ENCODE measurements around the gene LPAR2.

LPAR2 gene

DNA sequence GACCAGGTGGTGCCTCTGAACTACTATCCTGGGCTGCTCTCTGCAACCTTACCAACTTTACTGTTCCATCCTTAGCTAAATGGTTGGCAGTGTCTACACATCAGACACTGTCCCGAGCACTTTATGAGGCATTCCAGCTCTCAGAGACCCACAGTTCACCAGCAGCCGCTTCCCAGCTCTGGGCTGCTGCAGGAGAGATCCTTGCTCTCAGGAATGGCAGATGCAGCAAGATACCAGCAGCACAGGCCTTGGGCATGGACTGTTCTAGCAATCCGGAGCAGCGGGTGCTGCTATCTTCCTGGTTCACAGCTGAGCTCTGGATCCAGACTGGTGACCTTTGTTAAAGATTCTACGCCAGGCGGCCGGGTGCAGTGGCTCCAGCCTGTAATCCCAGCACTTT lies 3.3 kb upstream of the LPAR2 start:
- TF ChIP-seq, protein P1, sequence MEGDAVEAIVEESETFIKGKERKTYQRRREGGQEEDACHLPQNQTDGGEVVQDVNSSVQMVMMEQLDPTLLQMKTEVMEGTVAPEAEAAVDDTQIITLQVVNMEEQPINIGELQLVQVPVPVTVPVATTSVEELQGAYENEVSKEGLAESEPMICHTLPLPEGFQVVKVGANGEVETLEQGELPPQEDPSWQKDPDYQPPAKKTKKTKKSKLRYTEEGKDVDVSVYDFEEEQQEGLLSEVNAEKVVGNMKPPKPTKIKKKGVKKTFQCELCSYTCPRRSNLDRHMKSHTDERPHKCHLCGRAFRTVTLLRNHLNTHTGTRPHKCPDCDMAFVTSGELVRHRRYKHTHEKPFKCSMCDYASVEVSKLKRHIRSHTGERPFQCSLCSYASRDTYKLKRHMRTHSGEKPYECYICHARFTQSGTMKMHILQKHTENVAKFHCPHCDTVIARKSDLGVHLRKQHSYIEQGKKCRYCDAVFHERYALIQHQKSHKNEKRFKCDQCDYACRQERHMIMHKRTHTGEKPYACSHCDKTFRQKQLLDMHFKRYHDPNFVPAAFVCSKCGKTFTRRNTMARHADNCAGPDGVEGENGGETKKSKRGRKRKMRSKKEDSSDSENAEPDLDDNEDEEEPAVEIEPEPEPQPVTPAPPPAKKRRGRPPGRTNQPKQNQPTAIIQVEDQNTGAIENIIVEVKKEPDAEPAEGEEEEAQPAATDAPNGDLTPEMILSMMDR (IDR thresholded peaks at IDR 0.05), result no peak

DNA sequence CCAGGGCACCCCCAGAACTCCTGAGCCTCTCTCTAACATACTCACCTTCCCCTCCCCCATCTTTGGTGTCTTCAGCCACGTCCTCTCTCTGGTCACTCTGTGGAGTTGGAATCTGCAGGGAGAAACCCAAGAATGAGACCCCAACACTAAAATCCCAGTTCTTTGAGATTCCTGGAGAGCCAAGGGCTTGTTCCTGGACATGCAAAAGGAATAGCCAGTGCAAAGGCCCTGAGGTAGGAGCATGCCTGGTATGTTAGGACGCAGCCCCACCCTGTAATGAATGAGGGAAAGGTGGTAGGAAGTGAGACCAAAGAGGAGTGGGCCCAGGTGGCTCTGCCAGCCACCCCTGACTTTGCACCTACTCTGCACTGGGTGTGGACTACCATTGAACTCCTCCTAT lies 2.4 kb upstream of the LPAR2 start:
- TF ChIP-seq, protein P1 (IDR thresholded peaks at IDR 0.05), result no peak

DNA sequence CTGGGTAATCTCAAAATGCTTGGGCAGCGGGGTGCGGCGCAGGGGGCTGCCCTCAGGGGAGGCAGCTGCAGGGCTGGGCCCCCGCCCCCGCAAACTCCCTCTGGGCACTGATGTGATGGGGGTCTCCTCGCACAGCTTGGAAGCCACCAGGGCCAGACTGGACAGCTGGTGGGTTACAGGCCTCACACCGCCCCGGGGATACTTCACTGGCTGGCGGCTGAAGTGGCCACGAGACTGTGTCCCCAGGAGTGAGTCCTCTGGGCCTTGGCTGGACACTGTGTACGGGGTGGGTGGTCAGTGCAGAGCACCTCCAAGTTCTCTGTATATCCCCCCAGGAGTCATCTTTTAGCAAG lies 2.0 kb upstream of the LPAR2 start:
- TF ChIP-seq, protein P1 (IDR thresholded peaks at IDR 0.05), result no peak

DNA sequence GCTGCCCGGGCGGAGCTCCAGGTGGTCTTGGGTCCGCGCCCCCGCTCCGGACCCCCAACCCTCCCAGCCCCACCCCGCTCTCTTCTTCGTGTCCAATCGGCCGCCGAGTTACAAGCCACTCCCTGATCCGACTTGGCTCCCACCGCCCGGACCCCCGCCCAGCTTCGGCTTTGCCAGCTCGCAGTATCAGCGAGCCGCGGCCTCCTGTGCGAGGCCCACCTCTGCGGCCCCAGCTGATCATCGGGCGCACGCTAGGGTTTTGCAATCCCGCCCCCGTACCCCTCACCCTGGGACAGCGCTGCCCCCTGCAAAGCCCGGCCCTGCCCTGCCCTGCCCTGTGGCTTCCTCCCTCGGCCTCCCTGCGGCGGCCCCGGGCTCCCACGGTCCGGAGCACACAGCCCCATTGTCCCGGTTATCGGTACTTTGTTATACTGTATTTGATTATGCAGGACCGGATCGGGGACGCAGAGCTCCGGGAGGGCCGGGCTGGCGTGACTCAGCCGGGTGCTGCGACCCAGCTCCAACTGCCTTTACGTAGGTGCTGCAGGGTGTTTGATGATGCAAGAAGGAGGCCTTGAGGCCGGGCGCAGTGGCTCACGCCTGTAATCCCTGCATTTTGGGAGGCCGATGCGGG lies 598 bp upstream of the LPAR2 start:
- TF ChIP-seq, protein P1 (IDR thresholded peaks at IDR 0.05), result no peak

DNA sequence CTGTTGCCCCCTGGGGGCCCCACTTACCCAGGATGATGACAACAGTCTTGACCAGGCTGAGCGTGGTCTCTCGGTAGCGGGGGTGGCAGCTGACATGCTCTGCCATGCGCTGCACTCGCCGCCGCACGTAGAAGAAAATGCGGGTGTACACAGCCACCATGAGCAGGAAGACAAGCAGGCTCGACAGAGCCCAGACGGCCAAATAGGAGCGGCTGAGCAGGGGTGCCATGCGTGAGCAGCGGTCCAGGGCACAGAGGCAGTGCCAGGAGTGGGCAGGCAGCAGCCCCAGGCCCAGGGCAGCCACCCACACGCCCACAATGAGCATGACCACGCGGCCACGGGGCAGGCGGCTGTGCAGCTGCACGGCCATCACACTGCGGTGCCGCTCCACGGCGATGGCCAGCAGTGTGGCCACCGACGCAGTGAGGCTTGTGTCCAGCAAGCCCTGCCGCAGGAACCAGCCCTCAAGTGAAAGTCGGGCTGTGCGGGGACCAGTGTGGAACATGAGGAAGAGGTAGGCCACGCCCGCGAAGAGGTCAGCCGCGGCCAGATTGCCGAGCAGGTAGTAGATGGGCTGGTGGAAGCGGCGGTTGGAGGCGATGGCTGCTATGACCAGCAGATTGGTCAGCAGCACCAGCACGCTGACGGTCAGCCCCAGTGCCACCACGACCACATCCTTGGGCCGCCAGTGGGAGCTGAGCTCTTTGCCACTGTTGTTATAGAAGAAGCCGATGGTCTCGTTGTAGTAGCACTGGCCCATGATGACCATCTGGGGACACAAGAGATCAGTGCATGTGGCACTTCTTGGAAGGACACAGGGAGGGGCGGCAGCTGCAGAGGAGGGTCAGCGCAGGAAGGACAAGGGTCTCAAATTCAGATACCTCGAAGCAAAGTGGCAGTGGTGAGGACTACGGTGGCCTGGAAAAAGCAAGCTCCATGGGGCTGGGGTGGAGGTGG lies 1.2 kb downstream of the LPAR2 start:
- TF ChIP-seq, protein P1 (IDR thresholded peaks at IDR 0.05), result no peak

DNA sequence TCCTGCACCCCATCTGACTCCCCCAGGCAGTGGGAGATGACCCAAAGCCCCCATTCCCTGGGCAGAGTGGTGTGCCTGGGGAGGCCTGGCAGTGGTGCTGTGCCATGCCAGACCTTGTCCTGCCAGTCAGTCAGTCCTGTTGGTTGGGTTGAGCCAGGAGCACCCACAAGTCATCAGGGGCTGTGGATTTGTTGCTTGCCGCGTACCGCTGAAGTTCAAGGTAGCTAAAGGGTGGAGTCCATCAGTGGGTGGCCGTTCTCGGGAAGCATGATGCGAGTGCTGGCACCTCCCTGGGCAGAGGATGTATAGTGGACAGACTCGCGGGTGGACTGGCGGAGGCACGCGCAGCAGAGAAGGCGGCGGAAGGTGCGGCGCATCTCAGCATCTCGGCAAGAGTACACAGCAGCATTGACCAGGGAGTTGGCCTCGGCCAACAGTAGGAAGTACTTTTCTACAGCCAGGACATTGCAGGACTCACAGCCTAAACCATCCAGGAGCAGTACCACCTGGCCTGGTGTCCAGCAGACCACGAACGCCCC lies 3.9 kb downstream of the LPAR2 start:
- TF ChIP-seq, protein P1 (IDR thresholded peaks at IDR 0.05), result no peak

DNA sequence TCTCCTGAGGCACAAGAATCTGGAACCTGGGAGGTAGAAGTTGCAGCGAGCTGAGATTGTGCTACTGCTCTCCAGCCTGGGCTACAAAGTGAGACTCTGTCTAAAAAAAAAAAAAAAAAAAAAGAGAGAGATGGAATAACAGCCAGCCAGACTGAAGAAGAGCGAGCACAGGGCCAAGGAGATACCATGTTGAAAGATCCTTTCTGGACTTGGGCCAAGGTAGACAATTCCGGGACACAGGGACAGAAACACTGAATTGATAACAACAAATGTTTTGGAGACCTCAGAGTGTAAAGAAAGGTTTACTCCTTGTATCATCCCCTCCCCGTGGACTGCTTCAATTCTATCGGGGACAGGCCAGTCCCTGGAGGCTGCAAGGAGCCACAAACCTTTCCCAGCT lies 4.6 kb downstream of the LPAR2 start:
- TF ChIP-seq, protein P1 (IDR thresholded peaks at IDR 0.05), result no peak
